ENCODE measurements around the gene SUPT5H. TPM values are rescaled to one million over a fixed set of nuclear protein-coding genes. Genes with fewer than 3 reads are reported as not detected.

The SUPT5H gene
- total and polyA plus RNA-seq, 2 of the 4 experiments (the other 2 are of a cell fraction), result 75.3 to 116 TPM

- Histone ChIP-seq H3K14ac (replicated peaks; ENCODE audit: low read depth, low read length) (no peak overlapping the region), H2BK120ac (ENCODE audit: low read depth, low read length) (no peak overlapping the region), H4K5ac (ENCODE audit: low read depth, low read length) (no peak overlapping the region), H2AK9ac (replicated peaks; ENCODE audit: low read depth, low read length, poor library complexity) (peak overlapping the region; percentile 28), H2BK15ac (ENCODE audit: low read depth, low read length) (no peak overlapping the region), H4K91ac (ENCODE audit: insufficient read depth, low read depth, low read length) (no peak overlapping the region), H3K9ac (ENCODE audit: low read depth, low read length) (no peak overlapping the region), H3K9me3 (ENCODE audit: control insufficient read depth, insufficient read depth, low read length) (no peaks in the 10 kb centered on the region), H4K20me1 (ENCODE audit: insufficient read depth, low read length) (peaks cover 15% of the 10 kb centered on the region), H3K9me1 (ENCODE audit: insufficient read depth, low read length) (0 out of 2 replicates have a peak, but pooled peaks cover 8% of the 10 kb centered on the region), H3K4me2 (ENCODE audit: low read depth, low read length) (no peak overlapping the region), H2AFZ (replicated peaks; ENCODE audit: low read length, poor library complexity) (no peak overlapping the region), H3K27ac (ENCODE audit: insufficient read depth, low read length) (no peak overlapping the region), H4K8ac (ENCODE audit: low read depth in 2 of 2, low read length in 2 of 2) (no peak overlapping the region), H3K23ac (ENCODE audit: low read depth, low read length) (no peak overlapping the region), H3K4ac (ENCODE audit: low read depth, low read length) (no peak overlapping the region), H2AK5ac (ENCODE audit: low read depth, low read length) (no peak overlapping the region), H3K27me3 (ENCODE audit: control insufficient read depth, insufficient read depth, low read length) (no peaks in the 10 kb centered on the region), H3K4me3 (ENCODE audit: insufficient read depth, low read depth, low read length) (no peak overlapping the region), H3K4me1 (ENCODE audit: control insufficient read depth, insufficient read depth, low read length) (no peaks in the 10 kb centered on the region), H3K56ac (ENCODE audit: extremely low read depth, insufficient read depth, low read length) (no peak overlapping the region), H3K79me1 (ENCODE audit: low read depth in 1 of 2, low read length in 2 of 2) (peaks cover 3 to 69% of the 10 kb centered on the region in 2 experiments), H2BK5ac (ENCODE audit: low read depth, low read length, poor library complexity, severe bottlenecking) (no peak overlapping the region), H3K18ac (ENCODE audit: low read depth, low read length) (no peak overlapping the region), H3K36me3 (ENCODE audit: control insufficient read depth, insufficient read depth, low read length) (peaks cover 73% of the 10 kb centered on the region), H2BK20ac (ENCODE audit: low read depth, low read length) (no peak overlapping the region)
- 100% methylated on average over 2 of the region's 5 CpGs; no CpG with 5 or more reads in 1 of the 2 experiments for whole genome bisulfite sequencing, 2 experiments (ENCODE audit: extremely low coverage in 2 of 2, insufficient read length in 1 of 2)
- ChIA-PET CTCF (interaction anchor here (1.3 kb wide), 1 partner anchor 24 kb away, joined by 3 read pairs; no protein-coding TSS in a partner anchor), POLR2A (ENCODE audit: unreplicated experiment) (no interaction called here)
- TF ChIP-seq USF2 (IDR thresholded peaks at IDR 0.05; ENCODE audit: low read depth, low read length), result no peak
- TF ChIP-seq CEBPB (IDR thresholded peaks at IDR 0.05; ENCODE audit: low read depth, low read length), result no peak
- TF ChIP-seq MAFK (IDR thresholded peaks at IDR 0.05; ENCODE audit: low read depth, low read length), result peak; percentile 40; the same call in 1 of the 2 replicates
- in situ Hi-C loops (cut with MboI; ENCODE audit: low sequenced_read_pairs), result no loop called here
- ATAC-seq (ENCODE audit: low read depth) (no peak), DNase-seq (no peak)
- dilution Hi-C loops (cut with HindIII; ENCODE audit: low sequenced_read_pairs, unreplicated experiment), result no loop called here
- intact Hi-C loops (cut with micrococcal nuclease), result no loop called here
- no TSS peak for BruUV-seq (replicated peaks)
Observed at GRCh38 chr19:39422020-39422419, 23.4 kb upstream of the SUPT5H start.
